K562 (cell line): ENCODE results near the gene JMJD1C. TPM values are rescaled to one million over a fixed set of nuclear protein-coding genes. Genes with fewer than 3 reads are reported as not detected.
A peak's percentile ranks its signal among the peaks of the same experiment; 100 is the strongest.

Experiments used
- AFF4 ChIP-seq: sonication (generic); formaldehyde crosslinking; IDR thresholded peaks from 2 replicates; pipeline ENCODE4 v1.8.0; 2023; ENCODE audit warnings: mild to moderate bottlenecking, missing genetic modification reagents
- CEBPZ ChIP-seq: fragments of 150-350 bp; IDR thresholded peaks from 2 replicates; pipeline ENCODE4 v1.6.1; 2014; ENCODE audit warnings: low read depth, mild to moderate bottlenecking, low read length, borderline replicate concordance
- E2F8 ChIP-seq: fragments of 450-650 bp; IDR thresholded peaks from 2 replicates; pipeline ENCODE4 v1.7.1; 2018; ENCODE audit warnings: mild to moderate bottlenecking, low read depth; ENCODE audit not compliant: partially characterized antibody
- FOXK1 ChIP-seq: sonication (generic); formaldehyde crosslinking; IDR thresholded peaks from 2 replicates; pipeline ENCODE4 v1.8.0; 2022; ENCODE audit warnings: missing genetic modification reagents, mild to moderate bottlenecking, borderline replicate concordance
- OTX1 ChIP-seq: fragments of 450-650 bp; formaldehyde crosslinking; IDR thresholded peaks from 2 replicates; pipeline ENCODE4 v1.4.0; 2022; ENCODE audit warnings: mild to moderate bottlenecking
- TCF15 ChIP-seq: fragments of 250-450 bp; sonication (Bioruptor Pico); IDR thresholded peaks from 2 replicates; pipeline ENCODE4 v1.8.0; 2022; ENCODE audit warnings: moderate library complexity, mild to moderate bottlenecking, inconsistent platforms
- THRA ChIP-seq: fragments of 450-650 bp; IDR thresholded peaks from 2 replicates; pipeline ENCODE4 v1.6.1; 2017; ENCODE audit warnings: mild to moderate bottlenecking, moderate library complexity
- TSC22D4 ChIP-seq: fragments of 450-650 bp; IDR thresholded peaks from 2 replicates; pipeline ENCODE4 v1.6.1; 2016; ENCODE audit warnings: missing genetic modification characterization, missing biosample characterization, control low read depth
- ZBTB34 ChIP-seq: fragments of 250-450 bp; sonication (Bioruptor Pico); IDR thresholded peaks from 2 replicates; pipeline ENCODE4 v1.8.0; 2021; ENCODE audit warnings: mild to moderate bottlenecking, moderate library complexity
- polyA plus RNA-seq, 8 experiments: library from polyadenylated mRNA; depleted of rRNA in 4 of 8; stranded (reverse) in 5 of 8; unstranded in 3 of 8; fragments of >200 nt; fragmentation: Nextera tagmentation in 2 of 8; fragmentation: Illumina TruSeq in 1 of 8; extraction: Ambion mirVana in 2 of 8; extraction: Trizol in 1 of 8; gene quantifications; 2 replicates each; pipeline versions ENCODE4 v1.2.1 to v1.2.3, GENCODE V29; 2011 to 2014; ENCODE audit warnings: inconsistent platforms in 1 of 8, missing spikeins in 1 of 8
- total RNA-seq, 7 experiments: library from RNA; depleted of rRNA in 6 of 7; stranded (reverse); fragments of >200 nt in 6 of 7; fragmentation: Illumina TruSeq in 2 of 7; extraction: Trizol in 2 of 7; gene quantifications; 2 replicates each; pipeline versions ENCODE4 v1.2.1 to v1.2.3, GENCODE V29; 2011 to 2021; ENCODE audit warnings: low replicate concordance in 1 of 7

JMJD1C gene
- total and polyA plus RNA-seq, 9 of the 15 experiments (the other 6 are each of a cell fraction or from before 2014, with no cell fraction given) = 25.3 to 68.0 (median 47.2) TPM

GRCh38 chr10:63133056-63133820 is 332.5 kb downstream of the JMJD1C start, which contains the start of gene NRBF2 (continued):
- TF ChIP-seq TCF15 (CRISPR knock-in tag) = no peak
- no peak for TF ChIP-seq THRA
- no peak for TF ChIP-seq CEBPZ
- TF ChIP-seq TSC22D4 (tag) = no peak
- TF ChIP-seq FOXK1 = peak; percentile 68; the same call in 1 of the 2 replicates
- no peak for TF ChIP-seq AFF4 (CRISPR knock-in tag)
- TF ChIP-seq OTX1 = no peak
- no peak for TF ChIP-seq E2F8
- TF ChIP-seq ZBTB34 (CRISPR knock-in tag) = no peak
